ENCODE data around the gene SRP9. TPM values are rescaled to one million over a fixed set of nuclear protein-coding genes. Genes with fewer than 3 reads are reported as not detected.

Gene SRP9
- total and polyA plus RNA-seq, 10 of the 15 experiments (the other 5 are each of a cell fraction or from before 2014, with no cell fraction given) = 248 to 1,200 (median 514) TPM

DNA sequence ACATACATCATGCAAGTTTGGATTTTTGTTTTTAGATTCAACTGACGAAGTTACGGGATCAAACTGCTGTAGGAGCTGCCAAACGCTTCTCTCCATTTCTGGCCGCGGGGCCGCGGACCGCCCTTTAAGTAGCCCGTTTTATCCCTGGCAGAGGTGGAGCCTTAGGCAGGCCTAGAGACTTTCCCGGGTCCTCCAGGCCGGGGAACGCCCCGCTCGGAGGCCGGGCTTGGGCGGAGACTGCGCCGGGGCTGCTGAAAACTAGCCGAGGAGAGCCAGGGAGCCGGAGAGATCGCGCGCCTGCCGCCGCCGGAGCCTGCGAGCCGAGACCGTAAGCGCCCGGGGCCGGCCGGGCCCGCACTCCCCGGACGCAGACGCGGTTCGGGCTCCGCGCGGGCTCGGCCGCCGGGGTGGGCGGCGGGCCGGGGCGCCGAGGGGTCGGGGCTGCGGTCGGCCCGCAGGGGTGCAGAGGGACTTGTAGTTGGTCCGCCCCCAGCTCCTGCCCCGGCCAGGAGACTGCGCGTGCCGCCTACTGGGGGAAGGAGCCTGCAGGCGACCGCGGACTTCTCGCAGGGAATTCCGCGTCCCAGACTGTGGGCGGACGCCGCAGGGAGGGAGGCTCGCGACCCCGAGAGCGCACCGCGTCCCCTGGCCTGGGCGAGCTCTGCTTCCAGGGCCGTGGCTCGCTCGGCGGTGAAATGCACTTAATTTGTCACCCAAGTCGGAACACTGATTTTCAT lies 32.4 kb downstream of the SRP9 start, which contains the start of gene EPHX1:
TSS of gene EPHX1 (plus strand) at position 283 of the 737 bp plus-strand sequence. CDS start 18,606 bp downstream, outside the sequence.
- H3K9ac ChIP-seq (ENCODE audit: control insufficient read depth, insufficient read depth, low read length) = peak within 1 kb of the TSS; percentile 51; the same call in 1 of the 2 replicates
- no peaks in the 10 kb centered on the region for H4K20me1 ChIP-seq (ENCODE audit: control insufficient read depth, insufficient read depth)
- in situ Hi-C loops (cut with MboI) (no loop called here), intact Hi-C loops (cut with micrococcal nuclease; ENCODE audit: unreplicated experiment) (no loop called here)
- under 1% methylated on average over 56 of the region's 80 CpGs for WGBS (ENCODE audit: insufficient coverage, insufficient replicate concordance, low lambda C conversion rate, missing lambda C conversion rate)
- ChIA-PET SMC1A (ENCODE audit: uncharacterized antibody, unreplicated experiment) (interaction anchor here (0.8 to 1.2 kb wide), 2 partner anchors 10 to 73 kb away, joined by 3 to 4 read pairs; no protein-coding TSS in a partner anchor), RAD21 (ENCODE audit: unreplicated experiment) (interaction anchor here (0.8 kb wide), 1 partner anchor 32 kb away, joined by 4 read pairs; the partner anchor contains the start of gene SRP9), POLR2A (no interaction called here), CTCF (interaction anchor here (0.9 to 1.2 kb wide), 3 partner anchors 32 to 68 kb away, joined by 3 to 5 read pairs (median 4); partner anchors contain the start of gene SRP9)
- H3K4me2 ChIP-seq (ENCODE audit: control insufficient read depth, insufficient read depth) = peak within 1 kb of the TSS; percentile 93
- no peak within 1 kb of the TSS for H3K27ac ChIP-seq (ENCODE audit: control insufficient read depth, insufficient read depth)
- no peaks in the 10 kb centered on the region for H3K27me3 ChIP-seq (replicated peaks in 1 of 2; ENCODE audit: control insufficient read depth in 2 of 2, insufficient read depth in 2 of 2, low read length in 1 of 2)
- no TSS peak for BruUV-seq (replicated peaks)
- FAIRE-seq = peak; percentile 71
- H3K4me1 ChIP-seq (ENCODE audit: control insufficient read depth, insufficient read depth, low read length) = no peaks in the 10 kb centered on the region
- peak; percentile 97 for ATAC-seq
- H3K36me3 ChIP-seq (ENCODE audit: control insufficient read depth in 2 of 2, insufficient read depth in 2 of 2, low read length in 1 of 2) = no peaks in the 10 kb centered on the region
- no peaks in the 10 kb centered on the region for H3K9me3 ChIP-seq (replicated peaks; ENCODE audit: control insufficient read depth, insufficient read depth, low read length)
- H3K79me2 ChIP-seq (ENCODE audit: control insufficient read depth, insufficient read depth, low read length) = no peaks in the 10 kb centered on the region
- peak within 1 kb of the TSS; percentile 63; the same call in 1 of the 2 replicates for H3K4me3 ChIP-seq
- peak; percentile 15 for DNase-seq (ENCODE audit: low read depth, low spot score)
- H2AFZ ChIP-seq (ENCODE audit: control insufficient read depth, low read depth, low read length) = peak within 1 kb of the TSS; percentile 76
- TF ChIP-seq IKZF1 (conservative IDR thresholded peaks at IDR 0.05) = peak; percentile 78
- no peak for TF ChIP-seq TARDBP (IDR thresholded peaks at IDR 0.05; ENCODE audit: borderline replicate concordance)
- peak; percentile 68 for TF ChIP-seq POLR2A (IDR thresholded peaks at IDR 0.05; ENCODE audit: low read depth, low read length)
- TF ChIP-seq LARP7 (IDR thresholded peaks at IDR 0.05) = peak; percentile 80
- TF ChIP-seq ZNF384 (IDR thresholded peaks at IDR 0.05; ENCODE audit: borderline replicate concordance, low read depth, low read length) = no peak
- TF ChIP-seq RAD21 (IDR thresholded peaks at IDR 0.05; ENCODE audit: insufficient read depth, low read depth, low read length) = peak; percentile 20; the same call in 1 of the 2 replicates
- peak; percentile 27; the same call in 1 of the 2 replicates for TF ChIP-seq NR2F1 (conservative IDR thresholded peaks at IDR 0.05)
- TF ChIP-seq, protein P1, sequence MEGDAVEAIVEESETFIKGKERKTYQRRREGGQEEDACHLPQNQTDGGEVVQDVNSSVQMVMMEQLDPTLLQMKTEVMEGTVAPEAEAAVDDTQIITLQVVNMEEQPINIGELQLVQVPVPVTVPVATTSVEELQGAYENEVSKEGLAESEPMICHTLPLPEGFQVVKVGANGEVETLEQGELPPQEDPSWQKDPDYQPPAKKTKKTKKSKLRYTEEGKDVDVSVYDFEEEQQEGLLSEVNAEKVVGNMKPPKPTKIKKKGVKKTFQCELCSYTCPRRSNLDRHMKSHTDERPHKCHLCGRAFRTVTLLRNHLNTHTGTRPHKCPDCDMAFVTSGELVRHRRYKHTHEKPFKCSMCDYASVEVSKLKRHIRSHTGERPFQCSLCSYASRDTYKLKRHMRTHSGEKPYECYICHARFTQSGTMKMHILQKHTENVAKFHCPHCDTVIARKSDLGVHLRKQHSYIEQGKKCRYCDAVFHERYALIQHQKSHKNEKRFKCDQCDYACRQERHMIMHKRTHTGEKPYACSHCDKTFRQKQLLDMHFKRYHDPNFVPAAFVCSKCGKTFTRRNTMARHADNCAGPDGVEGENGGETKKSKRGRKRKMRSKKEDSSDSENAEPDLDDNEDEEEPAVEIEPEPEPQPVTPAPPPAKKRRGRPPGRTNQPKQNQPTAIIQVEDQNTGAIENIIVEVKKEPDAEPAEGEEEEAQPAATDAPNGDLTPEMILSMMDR (IDR thresholded peaks at IDR 0.05 in 2 of 3, conservative IDR thresholded peaks at IDR 0.05 in 1 of 3; ENCODE audit: control insufficient read depth in 2 of 3, extremely low read depth in 1 of 3, insufficient read depth in 1 of 3, low read depth in 3 of 3, low read length in 3 of 3) = peak; percentile 9 to 28 (median 26); a peak in 3 of 6 replicates
- TF ChIP-seq POLR2AphosphoS2 (IDR thresholded peaks at IDR 0.05; ENCODE audit: low read depth, low read length) = no peak
- peak in 1 of 2 experiments; percentile 57; a peak in 1 of 4 replicates for TF ChIP-seq BHLHE40 (IDR thresholded peaks at IDR 0.05; ENCODE audit: borderline replicate concordance in 1 of 2, low read depth in 2 of 2, low read length in 1 of 2)
- TF ChIP-seq, protein P2, sequence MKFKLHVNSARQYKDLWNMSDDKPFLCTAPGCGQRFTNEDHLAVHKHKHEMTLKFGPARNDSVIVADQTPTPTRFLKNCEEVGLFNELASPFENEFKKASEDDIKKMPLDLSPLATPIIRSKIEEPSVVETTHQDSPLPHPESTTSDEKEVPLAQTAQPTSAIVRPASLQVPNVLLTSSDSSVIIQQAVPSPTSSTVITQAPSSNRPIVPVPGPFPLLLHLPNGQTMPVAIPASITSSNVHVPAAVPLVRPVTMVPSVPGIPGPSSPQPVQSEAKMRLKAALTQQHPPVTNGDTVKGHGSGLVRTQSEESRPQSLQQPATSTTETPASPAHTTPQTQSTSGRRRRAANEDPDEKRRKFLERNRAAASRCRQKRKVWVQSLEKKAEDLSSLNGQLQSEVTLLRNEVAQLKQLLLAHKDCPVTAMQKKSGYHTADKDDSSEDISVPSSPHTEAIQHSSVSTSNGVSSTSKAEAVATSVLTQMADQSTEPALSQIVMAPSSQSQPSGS (IDR thresholded peaks at IDR 0.05; ENCODE audit: low read length) = no peak
- TF ChIP-seq, protein P3, sequence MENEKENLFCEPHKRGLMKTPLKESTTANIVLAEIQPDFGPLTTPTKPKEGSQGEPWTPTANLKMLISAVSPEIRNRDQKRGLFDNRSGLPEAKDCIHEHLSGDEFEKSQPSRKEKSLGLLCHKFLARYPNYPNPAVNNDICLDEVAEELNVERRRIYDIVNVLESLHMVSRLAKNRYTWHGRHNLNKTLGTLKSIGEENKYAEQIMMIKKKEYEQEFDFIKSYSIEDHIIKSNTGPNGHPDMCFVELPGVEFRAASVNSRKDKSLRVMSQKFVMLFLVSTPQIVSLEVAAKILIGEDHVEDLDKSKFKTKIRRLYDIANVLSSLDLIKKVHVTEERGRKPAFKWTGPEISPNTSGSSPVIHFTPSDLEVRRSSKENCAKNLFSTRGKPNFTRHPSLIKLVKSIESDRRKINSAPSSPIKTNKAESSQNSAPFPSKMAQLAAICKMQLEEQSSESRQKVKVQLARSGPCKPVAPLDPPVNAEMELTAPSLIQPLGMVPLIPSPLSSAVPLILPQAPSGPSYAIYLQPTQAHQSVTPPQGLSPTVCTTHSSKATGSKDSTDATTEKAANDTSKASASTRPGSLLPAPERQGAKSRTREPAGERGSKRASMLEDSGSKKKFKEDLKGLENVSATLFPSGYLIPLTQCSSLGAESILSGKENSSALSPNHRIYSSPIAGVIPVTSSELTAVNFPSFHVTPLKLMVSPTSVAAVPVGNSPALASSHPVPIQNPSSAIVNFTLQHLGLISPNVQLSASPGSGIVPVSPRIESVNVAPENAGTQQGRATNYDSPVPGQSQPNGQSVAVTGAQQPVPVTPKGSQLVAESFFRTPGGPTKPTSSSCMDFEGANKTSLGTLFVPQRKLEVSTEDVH (IDR thresholded peaks at IDR 0.05; ENCODE audit: low read depth, partially characterized antibody) = no peak
- TF ChIP-seq, protein P4, sequence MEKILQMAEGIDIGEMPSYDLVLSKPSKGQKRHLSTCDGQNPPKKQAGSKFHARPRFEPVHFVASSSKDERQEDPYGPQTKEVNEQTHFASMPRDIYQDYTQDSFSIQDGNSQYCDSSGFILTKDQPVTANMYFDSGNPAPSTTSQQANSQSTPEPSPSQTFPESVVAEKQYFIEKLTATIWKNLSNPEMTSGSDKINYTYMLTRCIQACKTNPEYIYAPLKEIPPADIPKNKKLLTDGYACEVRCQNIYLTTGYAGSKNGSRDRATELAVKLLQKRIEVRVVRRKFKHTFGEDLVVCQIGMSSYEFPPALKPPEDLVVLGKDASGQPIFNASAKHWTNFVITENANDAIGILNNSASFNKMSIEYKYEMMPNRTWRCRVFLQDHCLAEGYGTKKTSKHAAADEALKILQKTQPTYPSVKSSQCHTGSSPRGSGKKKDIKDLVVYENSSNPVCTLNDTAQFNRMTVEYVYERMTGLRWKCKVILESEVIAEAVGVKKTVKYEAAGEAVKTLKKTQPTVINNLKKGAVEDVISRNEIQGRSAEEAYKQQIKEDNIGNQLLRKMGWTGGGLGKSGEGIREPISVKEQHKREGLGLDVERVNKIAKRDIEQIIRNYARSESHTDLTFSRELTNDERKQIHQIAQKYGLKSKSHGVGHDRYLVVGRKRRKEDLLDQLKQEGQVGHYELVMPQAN (conservative IDR thresholded peaks at IDR 0.05) = 0 out of 2 replicates have a peak, but pooled peaks have one; percentile 24
- TF ChIP-seq GATAD2B (conservative IDR thresholded peaks at IDR 0.05; ENCODE audit: low read depth) = 0 out of 2 replicates have a peak, but pooled peaks have one; percentile 28
